ENCODE results near the gene GLP1R.

The GLP1R gene

GRCh38 chr6:39056681-39057080 is 8.1 kb downstream of the GLP1R start:
- no peak for TF ChIP-seq CTCF (IDR thresholded peaks at IDR 0.05; ENCODE audit: insufficient read depth, low read depth, low read length, missing control alignments)
- no peak for DNase-seq (ENCODE audit: low read depth)
- no peak overlapping the region for H3K4me3 ChIP-seq (ENCODE audit: low read length)

- TF ChIP-seq CTCF (IDR thresholded peaks at IDR 0.05; ENCODE audit: insufficient read depth, low read depth, low read length, missing control alignments): no peak
- no peak for DNase-seq (ENCODE audit: low read depth)
- no peak overlapping the region for H3K4me3 ChIP-seq (ENCODE audit: low read length)
These were observed 8.9 kb downstream of the GLP1R start for GRCh38 chr6:39057251-39058155.

- no peak for TF ChIP-seq CTCF (IDR thresholded peaks at IDR 0.05; ENCODE audit: insufficient read depth, low read depth, low read length, missing control alignments)
- DNase-seq (ENCODE audit: low read depth): no peak
- H3K4me3 ChIP-seq (ENCODE audit: low read length): no peak overlapping the region
These were observed 10.0 kb downstream of the GLP1R start for GRCh38 chr6:39058471-39059147.

GRCh38 chr6:39059496-39060310 is 11.1 kb downstream of the GLP1R start:
- TF ChIP-seq CTCF (IDR thresholded peaks at IDR 0.05; ENCODE audit: insufficient read depth, low read depth, low read length, missing control alignments): no peak
- no peak overlapping the region for H3K4me3 ChIP-seq (ENCODE audit: low read length)
- no peak for DNase-seq (ENCODE audit: low read depth)

- no peak for DNase-seq (ENCODE audit: low read depth)
- no peak overlapping the region for H3K4me3 ChIP-seq (ENCODE audit: low read length)
- TF ChIP-seq CTCF (IDR thresholded peaks at IDR 0.05; ENCODE audit: insufficient read depth, low read depth, low read length, missing control alignments): no peak
These were observed 12.0 kb downstream of the GLP1R start for GRCh38 chr6:39060467-39061160.

GRCh38 chr6:39061182-39061581 is 12.6 kb downstream of the GLP1R start:
- TF ChIP-seq CTCF (IDR thresholded peaks at IDR 0.05; ENCODE audit: insufficient read depth, low read depth, low read length, missing control alignments): no peak
- no peak overlapping the region for H3K4me3 ChIP-seq (ENCODE audit: low read length)
- no peak for DNase-seq (ENCODE audit: low read depth)

All from epithelial cell of esophagus (primary cell).